ENCODE data around the gene SMIM10. TPM values are rescaled to one million over a fixed set of nuclear protein-coding genes. Genes with fewer than 3 reads are reported as not detected.

Gene SMIM10
- total and polyA plus RNA-seq, 2 donors (not counting 1 experiment from before 2014, with no cell fraction given), result 10.2 to 12.6 TPM

DNA sequence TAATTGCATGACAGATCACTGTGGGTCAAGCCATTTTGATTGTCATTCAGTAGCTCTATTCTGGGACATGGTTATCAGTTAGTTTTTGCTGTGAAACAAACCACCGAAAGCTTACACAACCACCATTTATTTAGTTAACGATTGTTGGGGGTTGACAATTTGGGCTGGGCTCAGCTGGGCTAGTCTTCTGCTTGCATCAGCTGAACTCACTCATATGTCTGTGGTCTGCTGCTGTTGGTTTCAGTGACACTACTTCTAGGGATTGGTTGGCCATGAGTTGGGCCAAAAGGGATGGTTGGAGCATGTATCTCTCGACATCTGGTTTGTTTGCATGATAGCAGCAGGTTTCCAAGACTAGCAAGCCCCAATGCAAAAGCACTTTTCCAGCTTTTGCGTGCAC lies 5.3 kb upstream of the SMIM10 start:
- no peak overlapping the region for H3K4me3 ChIP-seq (replicated peaks in 1 of 4; ENCODE audit: control extremely low read depth in 1 of 4, insufficient read depth in 1 of 4, low read depth in 3 of 4, low read length in 4 of 4)
- TF ChIP-seq, protein P1, sequence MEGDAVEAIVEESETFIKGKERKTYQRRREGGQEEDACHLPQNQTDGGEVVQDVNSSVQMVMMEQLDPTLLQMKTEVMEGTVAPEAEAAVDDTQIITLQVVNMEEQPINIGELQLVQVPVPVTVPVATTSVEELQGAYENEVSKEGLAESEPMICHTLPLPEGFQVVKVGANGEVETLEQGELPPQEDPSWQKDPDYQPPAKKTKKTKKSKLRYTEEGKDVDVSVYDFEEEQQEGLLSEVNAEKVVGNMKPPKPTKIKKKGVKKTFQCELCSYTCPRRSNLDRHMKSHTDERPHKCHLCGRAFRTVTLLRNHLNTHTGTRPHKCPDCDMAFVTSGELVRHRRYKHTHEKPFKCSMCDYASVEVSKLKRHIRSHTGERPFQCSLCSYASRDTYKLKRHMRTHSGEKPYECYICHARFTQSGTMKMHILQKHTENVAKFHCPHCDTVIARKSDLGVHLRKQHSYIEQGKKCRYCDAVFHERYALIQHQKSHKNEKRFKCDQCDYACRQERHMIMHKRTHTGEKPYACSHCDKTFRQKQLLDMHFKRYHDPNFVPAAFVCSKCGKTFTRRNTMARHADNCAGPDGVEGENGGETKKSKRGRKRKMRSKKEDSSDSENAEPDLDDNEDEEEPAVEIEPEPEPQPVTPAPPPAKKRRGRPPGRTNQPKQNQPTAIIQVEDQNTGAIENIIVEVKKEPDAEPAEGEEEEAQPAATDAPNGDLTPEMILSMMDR (conservative IDR thresholded peaks at IDR 0.05 in 1 of 2, IDR thresholded peaks at IDR 0.05 in 1 of 2; ENCODE audit: low read depth in 1 of 2, low read length in 2 of 2), result no peak
- TF ChIP-seq EZH2 (IDR thresholded peaks at IDR 0.05; ENCODE audit: low read length, missing control alignments), result no peak

DNA sequence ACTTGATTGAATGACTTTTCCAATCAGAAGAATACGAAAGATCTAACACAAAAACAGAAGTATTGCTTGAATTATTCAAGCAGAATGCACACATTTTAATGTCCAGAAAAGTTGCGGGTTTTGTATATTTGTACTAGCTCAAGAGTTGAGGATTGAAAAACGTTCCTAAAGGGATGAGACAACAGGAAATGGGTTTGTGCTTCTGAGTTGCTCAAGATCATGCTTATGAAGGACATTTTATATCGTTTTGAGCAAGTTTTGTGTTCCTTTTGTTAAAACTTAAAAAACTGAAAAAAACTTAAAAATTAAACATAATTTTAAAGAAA lies 353 bp upstream of the SMIM10 start:
- Histone ChIP-seq H2AFZ (ENCODE audit: low read length) (no peak overlapping the region), H3K4me3 (replicated peaks in 1 of 4; ENCODE audit: control extremely low read depth in 1 of 4, insufficient read depth in 1 of 4, low read depth in 3 of 4, low read length in 4 of 4) (peak overlapping the region in 1 of 4 experiments; percentile 60), H3K79me2 (ENCODE audit: control insufficient read depth, insufficient read depth, low read length) (no peaks in the 10 kb centered on the region), H3K27me3 (ENCODE audit: control insufficient read depth, insufficient read depth, low read length) (no peaks in the 10 kb centered on the region), H3K4me1 (ENCODE audit: control insufficient read depth, extremely low read depth, insufficient read depth, low read length) (no peaks in the 10 kb centered on the region), H3K27ac (ENCODE audit: insufficient read depth, low read length) (peak overlapping the region; percentile 63), H3K36me3 (ENCODE audit: control insufficient read depth, insufficient read depth, low read length) (no peaks in the 10 kb centered on the region), H3K9me3 (ENCODE audit: control insufficient read depth, insufficient read depth, low read depth, low read length) (no peaks in the 10 kb centered on the region), H4K20me1 (ENCODE audit: control insufficient read depth, extremely low read depth, insufficient read depth, low read length) (no peaks in the 10 kb centered on the region), H3K4me2 (ENCODE audit: extremely low read depth, insufficient read depth, low read length) (no peak overlapping the region), H3K9ac (ENCODE audit: insufficient read depth, low read length) (peak overlapping the region; percentile 63)
- DNase-seq (ENCODE audit: low read depth in 2 of 2), result peak in 1 of 2 donors; percentile 37
- TF ChIP-seq EZH2 (IDR thresholded peaks at IDR 0.05; ENCODE audit: low read length, missing control alignments), result no peak
- TF ChIP-seq, protein P1 (conservative IDR thresholded peaks at IDR 0.05 in 1 of 2, IDR thresholded peaks at IDR 0.05 in 1 of 2; ENCODE audit: low read depth in 1 of 2, low read length in 2 of 2), result no peak

More for the DNA sequence above, 5.3 kb upstream of the SMIM10 start:
- no peak overlapping the region for H2AFZ ChIP-seq (ENCODE audit: low read length)
- no peaks in the 10 kb centered on the region for H3K27me3 ChIP-seq (ENCODE audit: control insufficient read depth, insufficient read depth, low read length)
- H3K9me3 ChIP-seq (ENCODE audit: control insufficient read depth, insufficient read depth, low read depth, low read length), result no peaks in the 10 kb centered on the region
- H3K4me2 ChIP-seq (ENCODE audit: extremely low read depth, insufficient read depth, low read length), result no peak overlapping the region
- H3K36me3 ChIP-seq (ENCODE audit: control insufficient read depth, insufficient read depth, low read length), result no peaks in the 10 kb centered on the region
- no peaks in the 10 kb centered on the region for H4K20me1 ChIP-seq (ENCODE audit: control insufficient read depth, extremely low read depth, insufficient read depth, low read length)
- H3K27ac ChIP-seq (ENCODE audit: insufficient read depth, low read length), result no peak overlapping the region
- no peaks in the 10 kb centered on the region for H3K4me1 ChIP-seq (ENCODE audit: control insufficient read depth, extremely low read depth, insufficient read depth, low read length)
- no peak overlapping the region for H3K9ac ChIP-seq (ENCODE audit: insufficient read depth, low read length)
- no peak for DNase-seq (ENCODE audit: low read depth in 2 of 2)
- H3K79me2 ChIP-seq (ENCODE audit: control insufficient read depth, insufficient read depth, low read length), result no peaks in the 10 kb centered on the region

DNA sequence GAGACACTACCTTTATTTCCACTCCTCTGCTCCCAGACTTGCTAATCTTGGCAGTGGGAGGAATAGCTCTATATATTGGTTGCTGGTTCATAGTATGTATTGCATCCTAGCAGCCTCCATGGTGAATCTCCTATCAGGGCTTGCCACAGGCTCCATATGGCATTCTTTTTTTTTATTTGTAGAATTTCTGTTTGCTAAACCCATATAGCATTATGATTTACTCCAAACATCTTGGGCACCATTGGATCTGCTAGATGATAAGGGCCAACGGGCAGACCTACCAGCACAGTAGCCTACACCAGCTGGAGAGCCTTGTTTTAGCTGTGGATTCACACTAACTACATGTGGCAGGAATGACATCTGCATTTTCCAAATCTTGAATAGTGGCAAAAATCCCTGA lies 6.9 kb downstream of the SMIM10 start:
- peaks cover 5% of the 10 kb centered on the region for H3K4me1 ChIP-seq (ENCODE audit: control insufficient read depth, extremely low read depth, insufficient read depth, low read length)
- TF ChIP-seq, protein P1 (conservative IDR thresholded peaks at IDR 0.05 in 1 of 2, IDR thresholded peaks at IDR 0.05 in 1 of 2; ENCODE audit: low read depth in 1 of 2, low read length in 2 of 2), result no peak
- TF ChIP-seq EZH2 (IDR thresholded peaks at IDR 0.05; ENCODE audit: low read length, missing control alignments), result no peak
- H3K27me3 ChIP-seq (ENCODE audit: control insufficient read depth, insufficient read depth, low read length), result no peaks in the 10 kb centered on the region
- H3K4me2 ChIP-seq (ENCODE audit: extremely low read depth, insufficient read depth, low read length), result no peak overlapping the region
- no peak overlapping the region for H2AFZ ChIP-seq (ENCODE audit: low read length)
- H3K36me3 ChIP-seq (ENCODE audit: control insufficient read depth, insufficient read depth, low read length), result no peaks in the 10 kb centered on the region
- H3K9me3 ChIP-seq (ENCODE audit: control insufficient read depth, insufficient read depth, low read depth, low read length), result no peaks in the 10 kb centered on the region
- no peak overlapping the region for H3K27ac ChIP-seq (ENCODE audit: insufficient read depth, low read length)
- no peak overlapping the region for H3K4me3 ChIP-seq (replicated peaks in 1 of 4; ENCODE audit: control extremely low read depth in 1 of 4, insufficient read depth in 1 of 4, low read depth in 3 of 4, low read length in 4 of 4)
- no peak overlapping the region for H3K9ac ChIP-seq (ENCODE audit: insufficient read depth, low read length)
- H4K20me1 ChIP-seq (ENCODE audit: control insufficient read depth, extremely low read depth, insufficient read depth, low read length), result no peaks in the 10 kb centered on the region
- H3K79me2 ChIP-seq (ENCODE audit: control insufficient read depth, insufficient read depth, low read length), result no peaks in the 10 kb centered on the region
- DNase-seq (ENCODE audit: low read depth in 2 of 2), result no peak
